HepG2 (cell line): ENCODE data around the gene NRG3. TPM values are rescaled to one million over a fixed set of nuclear protein-coding genes. Genes with fewer than 3 reads are reported as not detected.

Experiments used
- ATAC-seq: fragments of 200-7000 bp; cut with Tn5 transposase; 3 replicates; pipeline ENCODE4 v1.9.1; 2020; ENCODE audit warnings: mild to moderate bottlenecking, moderate library complexity
- BruUV-seq: library from RNA; stranded (reverse); fragments of 400-500 nt; replicated peaks from 2 replicates; lab custom pipeline; 2021; lab: Mats Ljungman, UMichigan
- CTCF ChIA-PET: fragments of 300-600 bp; formaldehyde crosslinking; extraction: SDS; loops from one replicate; lab custom pipeline; 2021; ENCODE audit warnings: low total read pairs, inconsistent platforms, low intra/inter-chr PET ratio; lab: Yijun Ruan, JAX
- POLR2A ChIA-PET: fragments of 350-600 bp; sonication (Branson Sonifier 250); formaldehyde crosslinking; loops from one replicate; lab custom pipeline; 2020; ENCODE audit warnings: antibody characterized with exemption, inconsistent platforms; lab: Yijun Ruan, JAX
- DNase-seq: peaks from one replicate; pipeline ENCODE4 v3.0.0-alpha.2; 2015; ENCODE audit warnings: low spot score
- FAIRE-seq: peaks from 3 replicates; lab custom pipeline; 2011; peaks lifted over from hg19 to GRCh38; lab: Jason Lieb, UNC
- H2AFZ ChIP-seq: one replicate; pipeline ENCODE4 v1.6.1; 2011; ENCODE audit warnings: low read length, inconsistent platforms
- H3K27ac ChIP-seq: fragments of 300-600 bp; 3 replicates; pipeline ENCODE4 v1.8.0; 2011; ENCODE audit warnings: mixed run types, mild to moderate bottlenecking, mixed read lengths, low read length, inconsistent platforms; ENCODE audit not compliant: insufficient read depth; ENCODE audit errors: extremely low read length
- H3K27me3 ChIP-seq, 2 experiments: fragments of 200-600 bp in 1 of 2; 2 replicates in 1 of 2; 3 replicates in 1 of 2; pipeline versions ENCODE4 v1.6.0 to v1.8.0; 2011; ENCODE audit warnings: low read length in 2 of 2, mild to moderate bottlenecking in 2 of 2, moderate library complexity in 2 of 2, inconsistent platforms in 1 of 2; ENCODE audit not compliant: insufficient read depth in 2 of 2, control insufficient read depth in 1 of 2
- H3K36me3 ChIP-seq, 2 experiments: fragments of 200-600 bp in 1 of 2; replicated peaks in 1 of 2; 2 replicates in 1 of 2; 3 replicates in 1 of 2; pipeline versions ENCODE4 v1.5.1 to v1.8.0; 2011; ENCODE audit warnings: low read length in 2 of 2, inconsistent platforms in 1 of 2; ENCODE audit not compliant: insufficient read depth in 2 of 2, control insufficient read depth in 1 of 2
- H3K4me1 ChIP-seq: 2 replicates; pipeline ENCODE4 v1.5.1; 2012; ENCODE audit warnings: low read length, inconsistent platforms; ENCODE audit not compliant: insufficient read depth
- H3K4me2 ChIP-seq: 2 replicates; pipeline ENCODE4 v1.6.0; 2011; ENCODE audit warnings: low read depth, low read length, inconsistent platforms
- H3K4me3 ChIP-seq, 3 experiments: fragments of 200-600 bp in 1 of 3; sonication (generic), shearing (Covaris generic) in 1 of 3; replicated peaks in 1 of 3; 2 replicates each; pipeline ENCODE4 v1.5.1; 2011 to 2016; ENCODE audit warnings: low read length in 3 of 3, inconsistent platforms in 2 of 3, low read depth in 2 of 3, mild to moderate bottlenecking in 2 of 3, control low read depth in 1 of 3, mixed read lengths in 1 of 3; ENCODE audit not compliant: insufficient read depth in 1 of 3
- H3K79me2 ChIP-seq: one replicate; pipeline ENCODE4 v1.6.1; 2011; ENCODE audit warnings: low read length, inconsistent platforms; ENCODE audit not compliant: insufficient read depth
- H3K9ac ChIP-seq: 2 replicates; pipeline ENCODE4 v1.6.0; 2011; ENCODE audit warnings: mild to moderate bottlenecking, low read depth, low read length, inconsistent platforms; ENCODE audit not compliant: insufficient read depth
- H3K9me3 ChIP-seq: 2 replicates; pipeline ENCODE4 v1.5.1; 2012; ENCODE audit warnings: mild to moderate bottlenecking, low read length
- H4K20me1 ChIP-seq: 2 replicates; pipeline ENCODE4 v1.6.0; 2011; ENCODE audit warnings: inconsistent platforms, mild to moderate bottlenecking, low read length, moderate library complexity; ENCODE audit not compliant: insufficient read depth
- GTF3A ChIP-seq: sonication (generic); formaldehyde crosslinking; conservative IDR thresholded peaks from 2 replicates; pipeline ENCODE4 v1.4.0; 2020; ENCODE audit warnings: mild to moderate bottlenecking, missing genetic modification reagents
- HIVEP1 ChIP-seq: sonication (generic); formaldehyde crosslinking; IDR thresholded peaks from 2 replicates; pipeline ENCODE4 v1.4.0; 2020; ENCODE audit warnings: mild to moderate bottlenecking, missing genetic modification reagents
- KLF6 ChIP-seq: IDR thresholded peaks from 2 replicates; pipeline ENCODE4 v1.8.0; 2016; ENCODE audit warnings: missing biosample characterization, missing genetic modification reagents
- MXI1 ChIP-seq: IDR thresholded peaks from 3 replicates; pipeline ENCODE4 v1.6.1; 2012; ENCODE audit warnings: low read depth, low read length, inconsistent platforms, borderline replicate concordance
- NCOA5 ChIP-seq: sonication (generic); formaldehyde crosslinking; IDR thresholded peaks from 2 replicates; pipeline ENCODE4 v1.4.0; 2020; ENCODE audit warnings: missing genetic modification reagents
- NFE2 ChIP-seq: sonication (generic); formaldehyde crosslinking; IDR thresholded peaks from 2 replicates; pipeline ENCODE4 v1.4.0; 2020; ENCODE audit warnings: missing genetic modification reagents
- NFYB ChIP-seq: sonication (generic); formaldehyde crosslinking; IDR thresholded peaks from 2 replicates; pipeline ENCODE4 v1.4.0; 2020; ENCODE audit warnings: missing genetic modification reagents
- PHF21A ChIP-seq: sonication (generic); formaldehyde crosslinking; IDR thresholded peaks from 2 replicates; pipeline ENCODE4 v1.5.0; 2020; ENCODE audit warnings: mild to moderate bottlenecking, missing genetic modification reagents
- ZBTB20 ChIP-seq: sonication (generic); formaldehyde crosslinking; IDR thresholded peaks from 2 replicates; pipeline ENCODE4 v1.8.1; 2023; ENCODE audit warnings: missing genetic modification reagents, low read depth, mild to moderate bottlenecking, borderline replicate concordance
- ZBTB7B ChIP-seq: sonication (generic); formaldehyde crosslinking; IDR thresholded peaks from 2 replicates; pipeline ENCODE4 v1.4.0; 2020; ENCODE audit warnings: missing genetic modification reagents
- ZBTB8A ChIP-seq: sonication (generic); formaldehyde crosslinking; IDR thresholded peaks from 2 replicates; pipeline ENCODE4 v1.4.0; 2020; ENCODE audit warnings: mild to moderate bottlenecking, low read depth, missing genetic modification reagents, borderline replicate concordance
- ZNF224 ChIP-seq: sonication (generic); formaldehyde crosslinking; IDR thresholded peaks from 2 replicates; pipeline ENCODE4 v1.5.0; 2020; ENCODE audit warnings: mild to moderate bottlenecking, missing genetic modification reagents
- ZNF468 ChIP-seq: sonication (generic); formaldehyde crosslinking; IDR thresholded peaks from 2 replicates; pipeline ENCODE4 v1.8.0; 2022; ENCODE audit warnings: mild to moderate bottlenecking, moderate library complexity, missing genetic modification reagents
- ZNF496 ChIP-seq: sonication (generic); formaldehyde crosslinking; IDR thresholded peaks from 2 replicates; pipeline ENCODE4 v1.8.1; 2023; ENCODE audit warnings: mild to moderate bottlenecking, moderate library complexity, missing genetic modification reagents; ENCODE audit not compliant: insufficient replicate concordance
- ZNF674 ChIP-seq: sonication (generic); formaldehyde crosslinking; IDR thresholded peaks from 2 replicates; pipeline ENCODE4 v1.5.0; 2020; ENCODE audit warnings: low read depth, mild to moderate bottlenecking, missing genetic modification reagents
- ZSCAN12 ChIP-seq: sonication (generic); formaldehyde crosslinking; IDR thresholded peaks from 2 replicates; pipeline ENCODE4 v1.9.0; 2021; ENCODE audit warnings: mild to moderate bottlenecking, missing genetic modification reagents
- WGBS: methylation state at CpG from one replicate; pipeline ENCODE4 v1.1.6; 2017; ENCODE audit warnings: low lambda C conversion rate; 5-methylcytosine and 5-hydroxymethylcytosine counted together
- in situ Hi-C: cut with HindIII; loops from 2 replicates; pipeline ENCODE4 v1.10.0; 2017; ENCODE audit warnings: low pct_unique_long_range_greater_than_20kb; ENCODE audit not compliant: extremely low pct_ligation_motif_present
- intact Hi-C: fragments of 100-400 bp; cut with micrococcal nuclease; formaldehyde crosslinking; loops from one replicate; pipeline ENCODE4 v1.10.0; 2022; ENCODE audit not compliant: unreplicated experiment
- polyA plus RNA-seq, 8 experiments: library from polyadenylated mRNA; depleted of rRNA in 3 of 8; stranded (reverse) in 7 of 8; unstranded in 1 of 8; fragments of >200 nt; fragmentation: Illumina TruSeq in 4 of 8; extraction: Trizol in 4 of 8; gene quantifications; 2 replicates each; pipeline versions ENCODE4 v1.2.1 to v1.2.3, GENCODE V29; 2011 to 2016; ENCODE audit warnings: low read depth in 4 of 8, missing spikeins in 1 of 8, mixed read lengths in 1 of 8; ENCODE audit not compliant: insufficient read depth in 1 of 8
- total RNA-seq, 5 experiments: library from RNA; depleted of rRNA; stranded (reverse); fragments of >200 nt; fragmentation: Illumina TruSeq; extraction: Trizol; gene quantifications; 2 replicates each; pipeline ENCODE4 v1.2.3, GENCODE V29; 2016; ENCODE audit warnings: low read depth in 1 of 5
- TF ChIP-seq, protein P1 (sequence below): sonication (generic); formaldehyde crosslinking; IDR thresholded peaks from 2 replicates; pipeline ENCODE4 v1.4.0; 2020; ENCODE audit warnings: mild to moderate bottlenecking, missing genetic modification reagents
- TF ChIP-seq, protein P2 (sequence below): sonication (generic); formaldehyde crosslinking; IDR thresholded peaks from 2 replicates; pipeline ENCODE4 v1.5.0; 2020; ENCODE audit warnings: mild to moderate bottlenecking, missing genetic modification reagents

The NRG3 gene
- total and polyA plus RNA-seq, 2 of the 13 experiments (the other 11 are each of a cell fraction or from before 2014, with no cell fraction given) = not detected

DNA sequence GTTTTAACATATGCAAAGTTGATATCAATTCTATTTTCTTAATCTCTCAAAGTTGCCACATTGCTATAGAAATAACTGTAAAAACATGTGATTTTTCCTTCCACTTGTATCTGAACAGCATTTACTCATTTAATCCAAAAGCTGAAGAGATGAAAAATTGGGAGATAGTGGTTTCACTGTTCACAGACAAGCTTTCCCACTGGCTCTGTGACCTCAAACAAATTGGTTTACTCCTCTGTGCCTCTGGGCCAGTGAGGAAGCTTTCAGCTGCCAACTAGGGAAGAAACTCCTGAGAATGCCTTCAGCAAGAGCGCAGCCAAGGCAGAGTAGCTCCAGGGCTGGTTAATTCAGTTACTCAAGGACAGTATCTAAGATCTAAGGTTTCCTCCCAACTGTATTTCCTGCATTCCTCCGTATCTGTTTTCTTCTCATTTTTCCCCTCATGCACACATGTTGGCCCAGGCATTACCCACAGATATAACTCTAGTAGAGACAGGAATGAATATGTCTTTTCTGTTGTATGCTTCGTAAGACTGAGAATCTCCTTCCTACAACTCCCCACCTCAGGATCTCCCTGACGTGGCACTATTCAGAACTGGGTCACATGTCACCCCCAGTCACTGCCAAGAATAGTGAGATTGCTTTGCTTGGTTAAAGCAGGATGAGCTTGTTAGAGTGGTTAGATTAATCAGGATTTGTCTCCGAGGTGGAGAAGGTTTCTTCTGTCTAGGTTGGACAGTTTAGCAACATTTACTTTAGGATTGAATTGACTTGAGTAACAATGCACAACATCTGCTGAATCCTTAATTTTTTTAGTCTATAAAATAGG is 315.7 kb downstream of the NRG3 start (continued):
- TF ChIP-seq, protein P1, sequence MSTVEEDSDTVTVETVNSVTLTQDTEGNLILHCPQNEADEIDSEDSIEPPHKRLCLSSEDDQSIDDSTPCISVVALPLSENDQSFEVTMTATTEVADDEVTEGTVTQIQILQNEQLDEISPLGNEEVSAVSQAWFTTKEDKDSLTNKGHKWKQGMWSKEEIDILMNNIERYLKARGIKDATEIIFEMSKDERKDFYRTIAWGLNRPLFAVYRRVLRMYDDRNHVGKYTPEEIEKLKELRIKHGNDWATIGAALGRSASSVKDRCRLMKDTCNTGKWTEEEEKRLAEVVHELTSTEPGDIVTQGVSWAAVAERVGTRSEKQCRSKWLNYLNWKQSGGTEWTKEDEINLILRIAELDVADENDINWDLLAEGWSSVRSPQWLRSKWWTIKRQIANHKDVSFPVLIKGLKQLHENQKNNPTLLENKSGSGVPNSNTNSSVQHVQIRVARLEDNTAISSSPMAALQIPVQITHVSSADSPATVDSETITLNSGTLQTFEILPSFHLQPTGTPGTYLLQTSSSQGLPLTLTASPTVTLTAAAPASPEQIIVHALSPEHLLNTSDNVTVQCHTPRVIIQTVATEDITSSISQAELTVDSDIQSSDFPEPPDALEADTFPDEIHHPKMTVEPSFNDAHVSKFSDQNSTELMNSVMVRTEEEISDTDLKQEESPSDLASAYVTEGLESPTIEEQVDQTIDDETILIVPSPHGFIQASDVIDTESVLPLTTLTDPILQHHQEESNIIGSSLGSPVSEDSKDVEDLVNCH (CRISPR knock-in tag) = no peak
- TF ChIP-seq ZSCAN12 (CRISPR knock-in tag) = no peak
- TF ChIP-seq GTF3A (CRISPR knock-in tag) = no peak
- TF ChIP-seq, protein P2, sequence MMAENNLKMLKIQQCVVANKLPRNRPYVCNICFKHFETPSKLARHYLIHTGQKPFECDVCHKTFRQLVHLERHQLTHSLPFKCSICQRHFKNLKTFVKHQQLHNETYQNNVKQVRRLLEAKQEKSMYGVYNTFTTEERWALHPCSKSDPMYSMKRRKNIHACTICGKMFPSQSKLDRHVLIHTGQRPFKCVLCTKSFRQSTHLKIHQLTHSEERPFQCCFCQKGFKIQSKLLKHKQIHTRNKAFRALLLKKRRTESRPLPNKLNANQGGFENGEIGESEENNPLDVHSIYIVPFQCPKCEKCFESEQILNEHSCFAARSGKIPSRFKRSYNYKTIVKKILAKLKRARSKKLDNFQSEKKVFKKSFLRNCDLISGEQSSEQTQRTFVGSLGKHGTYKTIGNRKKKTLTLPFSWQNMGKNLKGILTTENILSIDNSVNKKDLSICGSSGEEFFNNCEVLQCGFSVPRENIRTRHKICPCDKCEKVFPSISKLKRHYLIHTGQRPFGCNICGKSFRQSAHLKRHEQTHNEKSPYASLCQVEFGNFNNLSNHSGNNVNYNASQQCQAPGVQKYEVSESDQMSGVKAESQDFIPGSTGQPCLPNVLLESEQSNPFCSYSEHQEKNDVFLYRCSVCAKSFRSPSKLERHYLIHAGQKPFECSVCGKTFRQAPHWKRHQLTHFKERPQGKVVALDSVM (CRISPR knock-in tag) = no peak
- no peak for TF ChIP-seq NFYB (CRISPR knock-in tag)
- TF ChIP-seq PHF21A (CRISPR knock-in tag) = no peak
- TF ChIP-seq NFE2 (CRISPR knock-in tag) = no peak

DNA sequence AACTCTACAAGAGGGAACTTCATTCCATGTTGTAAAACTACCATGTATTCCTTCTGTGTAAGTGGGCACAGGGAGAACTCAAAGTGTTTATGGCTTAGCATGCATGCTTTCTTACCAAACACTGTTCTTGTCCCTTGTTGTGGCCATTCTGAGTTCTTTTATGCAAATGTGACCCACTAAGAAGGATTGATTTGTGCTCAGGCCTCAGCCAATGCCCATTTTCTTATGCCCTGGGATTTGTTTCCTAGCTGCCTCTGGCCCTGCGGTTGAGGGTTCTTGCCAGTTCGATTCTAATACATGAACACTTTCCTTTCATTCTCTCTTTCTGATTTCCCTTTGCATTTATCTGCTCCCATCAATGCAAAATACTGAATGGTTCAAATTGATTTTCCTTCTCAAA is 316.7 kb downstream of the NRG3 start:
- no peak overlapping the region for H3K4me3 ChIP-seq
- FAIRE-seq = no peak

More for the DNA sequence above, 316.7 kb downstream of the NRG3 start:
- no peaks in the 10 kb centered on the region for H3K4me1 ChIP-seq
- no peak overlapping the region for H3K27ac ChIP-seq
- no peak overlapping the region for H2AFZ ChIP-seq
- intact Hi-C loops = no loop called here
- BruUV-seq = no TSS peak
- H3K79me2 ChIP-seq = no peaks in the 10 kb centered on the region
- CTCF ChIA-PET = no interaction called here
- no peaks in the 10 kb centered on the region for H3K36me3 ChIP-seq
- WGBS = 13% methylated on average over 2 of the region's 2 CpGs
- TF ChIP-seq ZNF224 (CRISPR knock-in tag) = no peak
- TF ChIP-seq NCOA5 (CRISPR knock-in tag) = no peak
- TF ChIP-seq ZNF468 (CRISPR knock-in tag) = no peak
- no peak for TF ChIP-seq ZBTB20
- no peak for TF ChIP-seq HIVEP1 (CRISPR knock-in tag)
- no peak for TF ChIP-seq ZBTB7B (CRISPR knock-in tag)
- TF ChIP-seq ZNF496 (CRISPR knock-in tag) = no peak
- no peak for TF ChIP-seq KLF6 (CRISPR knock-in tag)
- TF ChIP-seq ZBTB8A = no peak
- no peak for TF ChIP-seq ZNF674 (CRISPR knock-in tag)
- no peak for TF ChIP-seq MXI1
- TF ChIP-seq, all 625 proteins: peak for 0
- POLR2A ChIA-PET = no interaction called here
- H3K27me3 ChIP-seq = no peaks in the 10 kb centered on the region
- H3K9ac ChIP-seq = no peak overlapping the region
- in situ Hi-C loops = no loop called here
- peaks cover 88% of the 10 kb centered on the region for H3K9me3 ChIP-seq
- H4K20me1 ChIP-seq = no peaks in the 10 kb centered on the region
- ATAC-seq (no peak), DNase-seq (no peak)
- no peak overlapping the region for H3K4me2 ChIP-seq
